ENCODE measurements around the gene TIMM29.
A peak's percentile ranks its signal among the peaks of the same experiment; 100 is the strongest.

TIMM29 gene

GRCh38 chr19:10928563-10929401 lies at the start of gene TIMM29, which contains the start of gene YIPF2:
Gene TIMM29, plus strand, starts transcription at chr19:10928811. Its CDS starts 12 bp downstream, at chr19:10928823.
Gene YIPF2, minus strand, starts transcription at chr19:10928639. Its CDS starts 229 bp downstream, at chr19:10928410.
- peak within 1 kb of the TSS; percentile 93 to 97 for H3K27ac Mint-ChIP-seq

GRCh38 chr19:10881403-10882107 lies 47.1 kb upstream of the TIMM29 start:
- Mint-ChIP-seq H3K27me3 (no peaks in the 10 kb centered on the region), H3K4me1 (peaks cover 44% of the 10 kb centered on the region), H3K9me3 (no peaks in the 10 kb centered on the region), H3K27ac (no peak overlapping the region), H3K4me3 (no peak overlapping the region)
- ATAC-seq (no peak), DNase-seq (no peak)

More at GRCh38 chr19:10928563-10929401, at the start of gene TIMM29, which contains the start of gene YIPF2:
- ATAC-seq (peak; percentile 94), DNase-seq (peak; percentile 92 to 96)
- no peaks in the 10 kb centered on the region for H3K27me3 Mint-ChIP-seq
- peak within 1 kb of the TSS; percentile 95 to 96 for H3K4me3 Mint-ChIP-seq
- peaks cover 33% of the 10 kb centered on the region for H3K4me1 Mint-ChIP-seq
- H3K9me3 Mint-ChIP-seq = no peaks in the 10 kb centered on the region

- no peak overlapping the region for H3K27ac Mint-ChIP-seq
- H3K9me3 Mint-ChIP-seq = no peaks in the 10 kb centered on the region
- H3K27me3 Mint-ChIP-seq = no peaks in the 10 kb centered on the region
- H3K4me1 Mint-ChIP-seq = peaks cover 42% of the 10 kb centered on the region
- no peak for DNase-seq
- H3K4me3 Mint-ChIP-seq = no peak overlapping the region
- ATAC-seq = no peak
These were observed 46.5 kb upstream of the TIMM29 start for GRCh38 chr19:10882108-10882457.

- Mint-ChIP-seq H3K9me3 (no peaks in the 10 kb centered on the region), H3K27me3 (no peaks in the 10 kb centered on the region), H3K27ac (no peak overlapping the region), H3K4me1 (peaks cover 37% of the 10 kb centered on the region), H3K4me3 (no peak overlapping the region)
- ATAC-seq (no peak), DNase-seq (no peak)
These were observed 44.3 kb upstream of the TIMM29 start for GRCh38 chr19:10884274-10884673.

GRCh38 chr19:10885201-10886169 lies 43.1 kb upstream of the TIMM29 start:
- no peak for ATAC-seq
- Mint-ChIP-seq H3K4me1 (peaks cover 30% of the 10 kb centered on the region), H3K27me3 (no peaks in the 10 kb centered on the region), H3K27ac (peak overlapping the region in 1 of 2 donors; percentile 41), H3K9me3 (no peaks in the 10 kb centered on the region), H3K4me3 (no peak overlapping the region)
- no peak for DNase-seq

- no peak for DNase-seq
- no peaks in the 10 kb centered on the region for H3K27me3 Mint-ChIP-seq
- peaks cover 25% of the 10 kb centered on the region for H3K4me1 Mint-ChIP-seq
- peak overlapping the region in 1 of 2 donors; percentile 4 for H3K27ac Mint-ChIP-seq
- no peaks in the 10 kb centered on the region for H3K9me3 Mint-ChIP-seq
- ATAC-seq = no peak
- H3K4me3 Mint-ChIP-seq = no peak overlapping the region
These were observed 40.8 kb upstream of the TIMM29 start for GRCh38 chr19:10887616-10888367.

- H3K27ac Mint-ChIP-seq = no peak overlapping the region
- DNase-seq (no peak), ATAC-seq (no peak)
- no peaks in the 10 kb centered on the region for H3K27me3 Mint-ChIP-seq
- no peak overlapping the region for H3K4me3 Mint-ChIP-seq
- peaks cover 25% of the 10 kb centered on the region for H3K4me1 Mint-ChIP-seq
- H3K9me3 Mint-ChIP-seq = no peaks in the 10 kb centered on the region
These were observed 40.2 kb upstream of the TIMM29 start for GRCh38 chr19:10888421-10888866.

GRCh38 chr19:10889880-10890279 lies 38.7 kb upstream of the TIMM29 start:
- Mint-ChIP-seq H3K4me1 (peaks cover 31% of the 10 kb centered on the region), H3K9me3 (no peaks in the 10 kb centered on the region), H3K4me3 (no peak overlapping the region), H3K27me3 (no peaks in the 10 kb centered on the region), H3K27ac (no peak overlapping the region)
- DNase-seq (no peak), ATAC-seq (no peak)

GRCh38 chr19:10891405-10892086 lies 37.1 kb upstream of the TIMM29 start:
- DNase-seq (no peak), ATAC-seq (no peak)
- Mint-ChIP-seq H3K9me3 (no peaks in the 10 kb centered on the region), H3K4me3 (no peak overlapping the region), H3K27me3 (no peaks in the 10 kb centered on the region), H3K4me1 (peaks cover 37% of the 10 kb centered on the region), H3K27ac (no peak overlapping the region)

- Mint-ChIP-seq H3K27me3 (no peaks in the 10 kb centered on the region), H3K27ac (no peak overlapping the region), H3K4me3 (no peak overlapping the region), H3K4me1 (peaks cover 40% of the 10 kb centered on the region), H3K9me3 (no peaks in the 10 kb centered on the region)
- ATAC-seq = no peak
- no peak for DNase-seq
These were observed 36.4 kb upstream of the TIMM29 start for GRCh38 chr19:10892256-10892655.

- ATAC-seq = no peak
- DNase-seq = no peak
- Mint-ChIP-seq H3K4me3 (no peak overlapping the region), H3K27ac (no peak overlapping the region), H3K9me3 (no peaks in the 10 kb centered on the region), H3K4me1 (peaks cover 40% of the 10 kb centered on the region), H3K27me3 (no peaks in the 10 kb centered on the region)
These were observed 33.7 kb upstream of the TIMM29 start for GRCh38 chr19:10894911-10895213.

GRCh38 chr19:10895363-10895762 lies 33.2 kb upstream of the TIMM29 start:
- no peak for ATAC-seq
- H3K4me1 Mint-ChIP-seq = peaks cover 40% of the 10 kb centered on the region
- H3K27ac Mint-ChIP-seq = peak overlapping the region in 1 of 2 donors; percentile 72
- DNase-seq = no peak
- no peaks in the 10 kb centered on the region for H3K9me3 Mint-ChIP-seq
- no peaks in the 10 kb centered on the region for H3K27me3 Mint-ChIP-seq
- no peak overlapping the region for H3K4me3 Mint-ChIP-seq

GRCh38 chr19:10895920-10896319 lies 32.7 kb upstream of the TIMM29 start:
- Mint-ChIP-seq H3K27me3 (no peaks in the 10 kb centered on the region), H3K4me1 (peaks cover 40% of the 10 kb centered on the region), H3K9me3 (no peaks in the 10 kb centered on the region), H3K27ac (peak overlapping the region in 1 of 2 donors; percentile 72), H3K4me3 (no peak overlapping the region)
- ATAC-seq (no peak), DNase-seq (no peak)

- no peak overlapping the region for H3K27ac Mint-ChIP-seq
- peaks cover 40% of the 10 kb centered on the region for H3K4me1 Mint-ChIP-seq
- no peaks in the 10 kb centered on the region for H3K27me3 Mint-ChIP-seq
- no peak for DNase-seq
- H3K4me3 Mint-ChIP-seq = no peak overlapping the region
- no peaks in the 10 kb centered on the region for H3K9me3 Mint-ChIP-seq
- peak; percentile 45 for ATAC-seq
These were observed 31.6 kb upstream of the TIMM29 start for GRCh38 chr19:10896851-10897526.
